Erythroblast (primary cell): ENCODE data around the gene FCMR.

ENCODE experiments used
- GATA1 ChIP-seq: IDR thresholded peaks from 2 replicates; pipeline ENCODE4 v1.6.1; 2011; ENCODE audit warnings: low read depth, mild to moderate bottlenecking, control low read depth, low read length, moderate library complexity
- POLR2A ChIP-seq: IDR thresholded peaks from 2 replicates; pipeline ENCODE4 v1.6.1; 2011; ENCODE audit warnings: mild to moderate bottlenecking, low read length

GRCh38 chr1:206953626-206954025 lies 31.9 kb upstream of the FCMR start:
- no peak for TF ChIP-seq POLR2A
- TF ChIP-seq GATA1 = no peak
